Lung (tissue), 12 donors: ENCODE results near the gene RAB3GAP2. TPM values are rescaled to one million over a fixed set of nuclear protein-coding genes. Genes with fewer than 3 reads are reported as not detected.

Experiments
- ATAC-seq: fragments of 200-7000 bp; cut with Tn5 transposase; one replicate; pipeline ENCODE4 v1.9.1; 2020; ENCODE audit warnings: moderate number of reproducible peaks; ENCODE audit not compliant: insufficient read depth, low FRiP score
- DNase-seq, 3 donors: peaks; one replicate each; pipeline ENCODE4 v3.0.0-alpha.2; 2013 to 2017
- H3K27ac ChIP-seq, 2 donors: one replicate each; pipeline ENCODE4 v1.5.1; 2013; ENCODE audit warnings: mild to moderate bottlenecking in 2 of 2, moderate library complexity in 2 of 2, control low read depth in 1 of 2, inconsistent platforms in 1 of 2, low read depth in 1 of 2, low read length in 1 of 2
- H3K27me3 ChIP-seq, 3 donors: one replicate each; pipeline ENCODE4 v1.5.1; 2013; ENCODE audit warnings: low read length in 2 of 3; ENCODE audit not compliant: control insufficient read depth in 3 of 3, insufficient read depth in 3 of 3
- H3K36me3 ChIP-seq, 4 donors: one replicate each; pipeline ENCODE4 v1.5.1; 2013; ENCODE audit warnings: low read length in 4 of 4, mild to moderate bottlenecking in 1 of 4, moderate library complexity in 1 of 4; ENCODE audit not compliant: control insufficient read depth in 4 of 4, insufficient read depth in 4 of 4
- H3K4me1 ChIP-seq, 5 donors: one replicate each; pipeline ENCODE4 v1.5.1; 2013; ENCODE audit warnings: low read length in 5 of 5, mild to moderate bottlenecking in 2 of 5, moderate library complexity in 1 of 5; ENCODE audit not compliant: control insufficient read depth in 5 of 5, insufficient read depth in 5 of 5
- H3K4me3 ChIP-seq: one replicate; pipeline ENCODE4 v1.5.1; 2013; ENCODE audit warnings: mild to moderate bottlenecking, control low read depth, moderate library complexity
- H3K9ac ChIP-seq, 2 donors: one replicate each; pipeline ENCODE4 v1.5.1; 2013; ENCODE audit warnings: low read length in 2 of 2, control low read depth in 1 of 2; ENCODE audit not compliant: insufficient read depth in 1 of 2
- H3K9me3 ChIP-seq, 4 donors: one replicate each; pipeline ENCODE4 v1.5.1; 2013; ENCODE audit warnings: low read length in 3 of 4, mild to moderate bottlenecking in 1 of 4, moderate library complexity in 1 of 4; ENCODE audit not compliant: control insufficient read depth in 4 of 4, insufficient read depth in 3 of 4
- CTCF ChIP-seq: IDR thresholded peaks from 2 replicates; pipeline ENCODE4 v1.5.1; 2012; ENCODE audit warnings: mild to moderate bottlenecking; ENCODE audit errors: control extremely low read depth, extremely low read depth
- WGBS, 2 donors: extraction: QIAGEN DNeasy Blood & Tissue Kit; methylation state at CpG; one replicate each; pipeline ENCODE4 v1.1.7; 2013; 5-methylcytosine and 5-hydroxymethylcytosine counted together
- polyA plus RNA-seq, 2 donors: library from polyadenylated mRNA; stranded (reverse); fragments of 200-250 nt; gene quantifications; one replicate each; pipeline ENCODE4 v1.2.1, GENCODE V29; 2013
- total RNA-seq, 2 donors: library from RNA; depleted of rRNA in 1 of 2; stranded (reverse); fragments of >200 nt in 1 of 2; gene quantifications; one replicate each; pipeline ENCODE4 v1.2.1, GENCODE V29; 2014 to 2021
- donor health status: control.
- donor health status: control.
- donor health status: Bipolar disorder and iron deficiency.
- donor health status: healthy.
- donor health status: DM: yes; HTN: yes; CAD: no.

RAB3GAP2 gene
- total and polyA plus RNA-seq, 4 donors, result 7.5 to 37.5 (median 23.2) TPM

- ATAC-seq, result no peak
- 92 to 96% methylated on average over 8 of the region's 8 CpGs for WGBS, 2 donors
- H3K9me3 ChIP-seq, result no peaks in the 10 kb centered on the region
These were observed 14.9 kb upstream of the RAB3GAP2 start for GRCh38 chr1:220287129-220287528.

GRCh38 chr1:220283625-220284024 lies 11.4 kb upstream of the RAB3GAP2 start:
- 70 to 79% methylated on average over 1 of the region's 1 CpG for WGBS, 2 donors
- H3K9ac ChIP-seq, result no peak overlapping the region
- no peaks in the 10 kb centered on the region for H3K27me3 ChIP-seq
- H3K27ac ChIP-seq, result no peak overlapping the region
- no peak for ATAC-seq
- H3K4me1 ChIP-seq, result peaks cover 0 to 4% (median 0%) of the 10 kb centered on the region in 5 donors
- no peaks in the 10 kb centered on the region for H3K36me3 ChIP-seq
- no peak for TF ChIP-seq CTCF
- DNase-seq, result peak in 1 of 3 donors; percentile 44
- no peak overlapping the region for H3K4me3 ChIP-seq
- no peaks in the 10 kb centered on the region for H3K9me3 ChIP-seq

More at GRCh38 chr1:220287129-220287528, 14.9 kb upstream of the RAB3GAP2 start:
- peaks cover 0 to 4% (median 0%) of the 10 kb centered on the region in 5 donors for H3K4me1 ChIP-seq
- no peaks in the 10 kb centered on the region for H3K36me3 ChIP-seq
- no peak for TF ChIP-seq CTCF
- H3K4me3 ChIP-seq, result no peak overlapping the region
- H3K27me3 ChIP-seq, result no peaks in the 10 kb centered on the region
- H3K27ac ChIP-seq, result no peak overlapping the region
- no peak for DNase-seq
- no peak overlapping the region for H3K9ac ChIP-seq

- peak in 1 of 3 donors; percentile 22 for DNase-seq
- 83 to 84% methylated on average over 2 of the region's 2 CpGs for WGBS, 2 donors
- no peak for TF ChIP-seq CTCF
These were observed 8.9 kb upstream of the RAB3GAP2 start for GRCh38 chr1:220281159-220281574.

GRCh38 chr1:220280249-220280648 lies 8.0 kb upstream of the RAB3GAP2 start:
- Histone ChIP-seq H3K36me3 (no peaks in the 10 kb centered on the region), H3K27ac (no peak overlapping the region), H3K9ac (no peak overlapping the region), H3K4me1 (peaks cover 0 to 4% (median 0%) of the 10 kb centered on the region in 5 donors), H3K9me3 (no peaks in the 10 kb centered on the region), H3K27me3 (no peaks in the 10 kb centered on the region), H3K4me3 (no peak overlapping the region)
- 87 to 91% methylated on average over 3 of the region's 3 CpGs for WGBS, 2 donors
- ATAC-seq (no peak), DNase-seq (no peak)
- TF ChIP-seq CTCF, result no peak

More at GRCh38 chr1:220281159-220281574, 8.9 kb upstream of the RAB3GAP2 start:
- Histone ChIP-seq H3K9me3 (no peaks in the 10 kb centered on the region), H3K36me3 (no peaks in the 10 kb centered on the region), H3K9ac (no peak overlapping the region), H3K27me3 (no peaks in the 10 kb centered on the region), H3K27ac (no peak overlapping the region), H3K4me1 (peaks cover 0 to 4% (median 0%) of the 10 kb centered on the region in 5 donors), H3K4me3 (no peak overlapping the region)
- ATAC-seq, result no peak
